Effector memory CD4-positive, alpha-beta T cell (primary cell): ENCODE results near the gene MTPN.

Experiments
- DNase-seq, 3 donors: peaks; one replicate each; pipeline ENCODE4 v3.0.0-alpha.2; 2020
- H3K27ac ChIP-seq: 2 replicates; pipeline ENCODE4 v1.7.0; 2013; ENCODE audit warnings: mild to moderate bottlenecking, low read length, moderate library complexity; ENCODE audit not compliant: insufficient read depth, poor library complexity, severe bottlenecking
- H3K27me3 ChIP-seq: replicated peaks from 2 replicates; pipeline ENCODE4 v1.7.0; 2013; ENCODE audit warnings: mild to moderate bottlenecking, low read length; ENCODE audit not compliant: insufficient read depth, control insufficient read depth, poor library complexity, severe bottlenecking
- H3K36me3 ChIP-seq: 2 replicates; pipeline ENCODE4 v1.7.0; 2013; ENCODE audit warnings: mild to moderate bottlenecking, low read length, moderate library complexity; ENCODE audit not compliant: control insufficient read depth, insufficient read depth
- H3K4me1 ChIP-seq: 2 replicates; pipeline ENCODE4 v1.7.0; 2013; ENCODE audit warnings: low read length, mild to moderate bottlenecking; ENCODE audit not compliant: control insufficient read depth, insufficient read depth, poor library complexity, severe bottlenecking
- H3K4me3 ChIP-seq: 2 replicates; pipeline ENCODE4 v1.7.0; 2013; ENCODE audit warnings: low read length, low read depth, mild to moderate bottlenecking; ENCODE audit not compliant: insufficient read depth, poor library complexity, severe bottlenecking
- H3K9me3 ChIP-seq: 2 replicates; pipeline ENCODE4 v1.7.0; 2013; ENCODE audit warnings: mild to moderate bottlenecking, low read length, moderate library complexity; ENCODE audit not compliant: control insufficient read depth

The MTPN gene

GRCh38 chr7:136009488-136010079, 32.4 kb upstream of the MTPN start:
- no peak for DNase-seq
- Histone ChIP-seq H3K27ac (no peak overlapping the region), H3K27me3 (no peaks in the 10 kb centered on the region), H3K4me1 (no peaks in the 10 kb centered on the region), H3K9me3 (no peaks in the 10 kb centered on the region), H3K4me3 (no peak overlapping the region), H3K36me3 (no peaks in the 10 kb centered on the region)

- H3K27ac ChIP-seq = no peak overlapping the region
- no peaks in the 10 kb centered on the region for H3K4me1 ChIP-seq
- H3K9me3 ChIP-seq = no peaks in the 10 kb centered on the region
- no peak for DNase-seq
- no peaks in the 10 kb centered on the region for H3K27me3 ChIP-seq
- H3K36me3 ChIP-seq = no peaks in the 10 kb centered on the region
- no peak overlapping the region for H3K4me3 ChIP-seq
These were observed 29.0 kb upstream of the MTPN start for GRCh38 chr7:136006208-136006607.

GRCh38 chr7:136004083-136004482, 26.9 kb upstream of the MTPN start:
- no peaks in the 10 kb centered on the region for H3K27me3 ChIP-seq
- H3K9me3 ChIP-seq = no peaks in the 10 kb centered on the region
- H3K4me1 ChIP-seq = no peaks in the 10 kb centered on the region
- no peaks in the 10 kb centered on the region for H3K36me3 ChIP-seq
- no peak for DNase-seq
- no peak overlapping the region for H3K4me3 ChIP-seq
- no peak overlapping the region for H3K27ac ChIP-seq

- Histone ChIP-seq H3K4me3 (no peak overlapping the region), H3K4me1 (no peaks in the 10 kb centered on the region), H3K9me3 (no peaks in the 10 kb centered on the region), H3K27ac (no peak overlapping the region), H3K36me3 (no peaks in the 10 kb centered on the region), H3K27me3 (no peaks in the 10 kb centered on the region)
- DNase-seq = no peak
These were observed 25.6 kb upstream of the MTPN start for GRCh38 chr7:136002802-136003201.

GRCh38 chr7:136000288-136000913, 23.2 kb upstream of the MTPN start:
- Histone ChIP-seq H3K4me3 (no peak overlapping the region), H3K9me3 (no peaks in the 10 kb centered on the region), H3K36me3 (no peaks in the 10 kb centered on the region), H3K4me1 (no peaks in the 10 kb centered on the region), H3K27ac (no peak overlapping the region), H3K27me3 (no peaks in the 10 kb centered on the region)
- no peak for DNase-seq

- H3K4me1 ChIP-seq = no peaks in the 10 kb centered on the region
- no peak for DNase-seq
- H3K4me3 ChIP-seq = no peak overlapping the region
- H3K36me3 ChIP-seq = no peaks in the 10 kb centered on the region
- H3K9me3 ChIP-seq = no peaks in the 10 kb centered on the region
- no peaks in the 10 kb centered on the region for H3K27me3 ChIP-seq
- H3K27ac ChIP-seq = no peak overlapping the region
These were observed 20.9 kb upstream of the MTPN start for GRCh38 chr7:135998081-135998480.

GRCh38 chr7:135995748-135996147, 18.6 kb upstream of the MTPN start:
- no peak for DNase-seq

GRCh38 chr7:135994466-135995205, 17.5 kb upstream of the MTPN start:
- Histone ChIP-seq H3K27me3 (no peaks in the 10 kb centered on the region), H3K36me3 (no peaks in the 10 kb centered on the region), H3K9me3 (no peaks in the 10 kb centered on the region), H3K4me1 (no peaks in the 10 kb centered on the region), H3K27ac (no peak overlapping the region), H3K4me3 (no peak overlapping the region)
- no peak for DNase-seq

More at GRCh38 chr7:135995748-135996147, 18.6 kb upstream of the MTPN start:
- Histone ChIP-seq H3K36me3 (no peaks in the 10 kb centered on the region), H3K4me3 (no peak overlapping the region), H3K27me3 (no peaks in the 10 kb centered on the region), H3K9me3 (no peaks in the 10 kb centered on the region), H3K4me1 (no peaks in the 10 kb centered on the region), H3K27ac (no peak overlapping the region)

- no peaks in the 10 kb centered on the region for H3K9me3 ChIP-seq
- H3K36me3 ChIP-seq = no peaks in the 10 kb centered on the region
- H3K27ac ChIP-seq = no peak overlapping the region
- no peaks in the 10 kb centered on the region for H3K4me1 ChIP-seq
- no peak for DNase-seq
- no peaks in the 10 kb centered on the region for H3K27me3 ChIP-seq
- no peak overlapping the region for H3K4me3 ChIP-seq
These were observed 16.8 kb upstream of the MTPN start for GRCh38 chr7:135993950-135994349.

GRCh38 chr7:135991906-135992305, 14.7 kb upstream of the MTPN start:
- H3K4me3 ChIP-seq = no peak overlapping the region
- no peaks in the 10 kb centered on the region for H3K4me1 ChIP-seq
- H3K36me3 ChIP-seq = no peaks in the 10 kb centered on the region
- no peaks in the 10 kb centered on the region for H3K9me3 ChIP-seq
- DNase-seq = no peak
- no peak overlapping the region for H3K27ac ChIP-seq
- H3K27me3 ChIP-seq = no peaks in the 10 kb centered on the region
